AG08396 (cell line): ENCODE results near the gene TMEM92.

Source experiments
- DNase-seq: peaks from one replicate; pipeline ENCODE4 v3.0.0; 2012; ENCODE audit warnings: low spot score, mixed read lengths

TMEM92 gene

DNA sequence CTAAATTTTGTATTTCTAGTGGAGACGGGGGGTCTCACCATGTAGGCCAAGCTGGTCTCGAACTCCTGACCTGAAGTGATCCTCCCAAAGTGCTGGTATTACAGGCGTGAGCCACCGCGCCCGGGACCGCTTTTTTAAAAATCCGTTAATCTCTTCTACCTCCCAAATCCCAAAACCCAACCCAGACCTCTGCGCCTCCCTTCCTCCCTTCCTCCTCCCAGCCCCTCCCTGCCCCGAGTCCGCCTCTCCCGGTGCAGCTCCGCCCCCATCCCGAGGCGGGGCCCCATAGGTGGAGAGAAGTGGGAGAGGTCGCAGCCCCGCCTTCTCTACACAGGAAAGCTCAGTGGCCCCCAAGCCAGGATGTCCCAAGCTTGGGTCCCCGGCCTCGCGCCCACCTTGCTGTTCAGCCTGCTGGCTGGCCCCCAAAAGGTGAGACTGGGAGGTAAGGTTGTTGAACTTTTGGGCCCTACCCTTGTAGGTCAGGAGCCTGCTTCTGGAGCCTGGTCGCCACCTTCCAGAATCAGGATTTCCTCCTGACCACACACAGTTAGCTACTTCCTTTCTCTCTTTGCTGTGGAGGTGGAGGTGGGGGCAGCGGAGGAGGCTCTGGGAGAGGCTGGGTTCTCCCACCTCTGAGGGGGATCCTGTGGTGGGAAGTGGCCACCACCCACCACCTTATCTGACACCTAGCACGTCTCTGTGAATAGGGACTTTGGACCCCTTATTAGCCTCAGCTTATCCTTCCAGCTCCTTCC lies at the start of gene TMEM92:
Gene TMEM92, plus strand, starts transcription at position 325 of the 755 bp plus-strand sequence. Its CDS starts 36 bp downstream, at position 361.
- peak; percentile 28 for DNase-seq

DNA sequence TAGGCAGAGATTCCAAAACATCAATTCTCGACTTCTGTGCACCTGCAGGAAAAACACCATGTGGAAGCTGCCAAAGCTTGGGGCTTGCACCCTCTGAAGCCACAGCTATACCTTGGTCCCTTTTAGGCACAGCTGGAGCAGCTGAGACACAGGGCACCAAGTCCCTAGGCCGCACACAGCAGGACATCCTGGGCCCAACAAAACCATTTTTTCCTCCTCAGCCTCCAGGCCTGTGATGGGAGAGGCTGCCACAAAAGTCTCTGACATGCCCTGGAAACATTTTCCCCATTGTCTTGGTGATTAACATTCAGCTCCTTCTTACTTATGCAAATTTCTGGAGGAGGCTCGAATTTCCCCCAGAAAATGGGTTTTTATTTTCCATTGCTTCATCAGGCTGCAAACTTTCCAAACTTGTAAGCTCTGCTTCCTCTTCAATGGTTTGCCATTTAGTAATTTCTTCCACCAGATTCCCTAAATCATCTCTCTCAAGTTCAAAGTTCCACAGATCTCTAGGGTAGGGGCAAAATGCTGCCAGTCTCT lies 48.5 kb upstream of the TMEM92 start:
- no peak for DNase-seq

DNA sequence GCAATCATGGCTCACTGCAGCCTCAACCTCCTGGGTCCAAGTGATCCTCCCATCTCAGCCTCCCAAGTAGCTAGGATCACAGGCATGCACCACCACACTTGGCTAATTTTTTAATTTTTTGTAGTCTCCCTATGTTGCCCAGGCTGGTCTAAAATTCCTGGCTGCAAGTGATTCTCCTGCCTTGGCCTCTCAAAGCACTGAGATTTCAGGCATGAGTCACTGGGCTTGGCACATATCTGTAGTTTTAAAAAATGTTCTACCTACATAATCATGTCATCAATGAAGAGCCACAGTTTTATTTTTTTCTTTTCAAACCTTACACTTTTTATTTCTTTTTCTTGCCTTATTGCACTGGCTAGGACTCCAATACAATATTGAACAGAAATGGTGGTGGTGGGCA lies 39.7 kb upstream of the TMEM92 start:
- no peak for DNase-seq

- DNase-seq, result no peak
Observed at GRCh38 chr17:50237901-50238300, 36.4 kb upstream of the TMEM92 start.

- no peak for DNase-seq
Observed at GRCh38 chr17:50238601-50239280, 35.5 kb upstream of the TMEM92 start.

GRCh38 chr17:50239937-50240336 lies 34.3 kb upstream of the TMEM92 start:
- DNase-seq, result no peak

DNA sequence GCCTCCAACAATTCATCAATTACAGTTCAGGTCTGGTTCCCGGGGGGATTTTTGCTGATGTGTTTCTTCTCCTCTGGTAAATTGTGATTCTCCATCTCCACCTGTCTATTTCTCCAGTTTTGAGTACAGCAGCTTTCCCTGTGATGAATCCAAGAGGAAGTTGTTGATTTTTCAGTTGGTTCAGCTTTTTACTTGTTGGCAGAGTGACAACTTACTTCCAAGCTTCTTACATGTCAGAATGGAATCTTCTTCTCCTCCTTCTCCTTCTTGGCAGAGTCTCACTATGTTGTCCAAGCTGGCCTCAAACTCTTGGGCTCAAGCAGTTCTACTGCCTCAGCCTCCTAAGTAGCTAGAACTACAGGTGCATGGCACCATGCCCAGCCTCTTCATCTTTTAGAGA lies 33.4 kb upstream of the TMEM92 start:
- DNase-seq, result no peak

DNA sequence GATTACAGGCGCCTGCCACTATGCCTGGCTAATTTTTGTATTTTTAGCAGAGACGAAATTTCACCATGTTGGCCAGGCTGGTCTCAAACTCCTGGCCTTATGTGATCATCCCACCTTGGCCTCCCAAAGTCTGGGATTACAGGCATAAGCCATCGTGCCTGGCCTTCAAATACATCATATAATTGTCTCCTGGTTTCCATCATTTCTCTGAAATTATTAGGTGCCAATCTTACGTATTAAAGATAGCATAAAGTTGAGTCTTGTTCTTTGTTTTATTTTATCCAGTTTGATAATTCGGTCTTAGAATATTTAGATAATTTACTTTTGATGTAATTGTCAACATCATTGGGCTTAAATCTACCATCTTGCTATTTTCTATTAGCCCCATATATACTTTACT lies 32.8 kb upstream of the TMEM92 start:
- no peak for DNase-seq

GRCh38 chr17:50244771-50245170 lies 29.5 kb upstream of the TMEM92 start:
- DNase-seq, result no peak

DNA sequence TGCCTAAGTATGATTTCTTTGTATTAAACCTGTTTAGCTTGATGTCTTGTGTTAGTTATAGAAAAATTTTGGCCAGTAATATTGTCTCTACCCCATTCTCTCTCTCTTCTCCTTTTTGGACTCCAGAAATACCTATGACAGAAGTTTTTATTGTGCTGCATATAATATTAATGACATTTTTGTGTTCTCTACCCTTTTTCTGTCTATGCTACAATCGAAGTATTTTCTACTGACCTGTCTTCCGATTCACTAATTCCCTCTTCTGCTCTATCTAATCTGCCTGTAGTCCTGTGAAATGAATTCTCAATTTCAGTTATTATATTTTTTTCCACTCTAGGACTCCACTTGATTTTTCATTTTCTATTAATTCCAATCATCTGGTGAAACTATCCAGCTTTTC lies 26.0 kb upstream of the TMEM92 start:
- no peak for DNase-seq

DNA sequence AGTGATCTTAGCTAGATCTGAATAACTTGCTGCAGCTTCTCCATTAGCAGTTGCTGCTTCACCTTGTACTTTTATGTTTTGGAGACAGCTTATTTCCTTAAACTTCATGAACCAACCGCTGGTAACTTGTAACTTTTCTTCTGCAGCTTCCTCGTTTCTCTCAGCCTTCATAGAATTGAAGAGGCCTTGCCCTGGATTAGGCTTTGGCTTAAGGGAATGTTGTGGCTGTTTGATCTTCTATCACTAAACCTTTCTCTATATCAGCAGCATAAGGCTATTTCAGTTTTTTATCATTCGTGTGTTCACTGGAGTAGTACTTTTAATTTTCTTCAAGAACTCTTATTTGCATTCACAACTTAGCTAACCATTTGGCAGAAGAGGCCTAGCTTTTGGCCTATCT lies 21.5 kb upstream of the TMEM92 start:
- DNase-seq, result no peak

GRCh38 chr17:50255766-50256635 lies 18.3 kb upstream of the TMEM92 start:
- no peak for DNase-seq

DNA sequence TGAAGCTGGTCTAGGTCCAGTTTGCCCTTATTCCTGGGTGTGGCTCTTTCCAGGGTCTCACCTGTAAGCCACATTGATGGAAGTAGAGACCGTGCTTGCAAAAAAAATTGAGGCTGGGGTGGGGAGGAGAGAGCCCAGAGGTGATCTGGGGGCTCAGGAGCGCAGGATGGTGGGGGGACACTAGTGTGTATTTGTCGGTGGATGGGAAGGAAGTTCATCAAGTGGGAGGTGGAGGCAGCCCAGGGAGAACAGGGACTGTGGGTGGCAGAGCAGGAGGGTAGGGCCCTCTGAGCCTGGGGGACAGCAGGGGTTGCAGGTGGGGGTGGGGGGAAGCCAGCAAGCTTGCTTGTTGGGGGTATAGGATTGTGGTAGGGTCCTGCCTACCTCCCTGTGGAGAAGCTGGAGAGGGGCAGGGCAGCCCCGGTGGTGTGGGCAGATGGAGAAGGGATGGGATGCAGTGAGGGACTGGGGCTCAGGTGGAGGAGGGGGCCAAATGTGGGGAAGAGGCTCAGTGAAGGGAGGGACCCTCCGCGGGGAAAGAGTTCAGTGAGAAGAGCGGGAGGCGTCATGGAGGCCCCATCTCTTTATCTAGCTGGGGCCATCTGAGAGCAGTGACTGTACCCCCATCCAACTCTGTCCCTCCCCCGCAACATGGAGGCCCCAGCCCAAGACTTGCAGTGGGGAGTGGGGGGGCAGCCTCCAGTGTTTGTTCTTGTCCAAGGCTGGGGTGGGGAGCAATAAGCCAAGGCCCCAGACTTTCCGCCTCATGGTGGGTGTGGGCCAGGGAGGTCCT lies 17.2 kb upstream of the TMEM92 start:
- DNase-seq, result no peak

GRCh38 chr17:50257676-50258224 lies 16.5 kb upstream of the TMEM92 start:
- DNase-seq, result peak; percentile 4

DNA sequence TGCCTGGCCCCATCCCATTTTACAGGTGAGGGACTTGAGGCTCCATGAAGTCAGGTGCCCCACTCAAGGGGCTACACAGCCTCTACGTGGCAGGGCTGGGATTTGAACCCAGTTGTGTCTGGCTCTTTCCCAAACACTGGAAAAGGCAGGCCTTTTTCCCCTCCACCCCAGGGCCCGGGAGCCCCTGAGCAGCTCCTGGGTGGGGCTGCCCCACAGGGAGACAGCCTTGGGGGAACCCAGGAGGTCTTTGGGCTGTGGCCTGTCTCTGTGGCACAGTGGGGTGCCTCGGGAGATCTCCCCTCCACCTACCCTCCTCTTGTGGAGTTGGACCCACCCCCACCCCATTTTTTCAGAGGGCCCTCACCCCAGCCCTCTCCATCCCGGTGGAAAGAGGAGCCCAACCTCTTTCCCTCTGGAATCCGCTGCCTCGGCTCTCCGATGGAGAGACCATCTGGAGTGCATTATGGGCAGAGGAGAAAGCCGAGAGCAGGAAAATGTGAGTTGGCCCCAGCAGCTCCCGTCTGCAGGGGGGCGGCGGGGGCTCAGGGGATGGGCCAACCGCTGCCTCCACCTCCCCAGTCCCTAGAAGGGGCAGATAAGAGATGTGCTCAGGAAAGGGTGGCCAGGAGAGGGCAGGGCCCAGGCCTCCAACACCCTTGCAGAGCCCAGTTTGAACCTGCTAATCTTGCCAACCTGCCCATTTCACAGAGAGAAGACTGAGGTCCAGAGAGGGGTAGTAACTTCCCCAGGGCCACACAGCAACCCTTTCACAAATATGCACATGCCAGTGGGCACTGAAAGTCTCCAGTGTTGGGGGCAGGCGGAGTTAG lies 15.4 kb upstream of the TMEM92 start:
- DNase-seq, result peak; percentile 81

GRCh38 chr17:50259477-50260324 lies 14.6 kb upstream of the TMEM92 start:
- peak; percentile 2 for DNase-seq

DNA sequence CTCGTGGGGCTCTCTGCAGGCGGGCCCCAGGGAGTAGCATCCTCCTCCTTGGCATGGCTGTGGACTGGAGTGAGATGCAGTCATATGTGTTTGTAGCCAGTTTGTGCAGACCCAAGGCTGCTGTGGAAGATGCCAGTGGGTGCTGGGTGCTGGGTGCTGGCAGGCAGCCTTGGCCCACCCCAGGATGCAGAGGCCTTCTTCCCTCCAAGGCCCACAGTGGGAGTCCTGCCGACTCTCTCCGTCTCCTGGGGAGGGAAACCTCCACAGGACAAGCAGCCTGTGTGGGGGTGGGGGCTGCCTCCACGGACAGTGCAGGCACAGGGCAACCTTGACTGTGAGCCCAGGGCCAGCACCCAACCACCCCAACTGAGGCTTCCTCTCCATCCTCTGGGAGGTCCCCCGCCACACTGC lies 13.8 kb upstream of the TMEM92 start:
- DNase-seq, result peak; percentile 3

GRCh38 chr17:50261051-50261915 lies 13.0 kb upstream of the TMEM92 start:
- no peak for DNase-seq
